GM20000 (cell line): ENCODE data around the gene ZDHHC5.
"Not testable (repeated sequence)": the region's sequence is repeated elsewhere in the genome, so short reads cannot be mapped to it uniquely, and the experiment has no call there.

Experiments used
- DNase-seq: peaks from one replicate; pipeline ENCODE4 v3.0.0; 2012; ENCODE audit warnings: low spot score
- TF ChIP-seq, protein P1 (sequence below): IDR thresholded peaks from 2 replicates; pipeline ENCODE4 v1.5.1; 2012; ENCODE audit warnings: mild to moderate bottlenecking, control low read depth; ENCODE audit errors: extremely low read depth, missing control alignments

ZDHHC5 gene

DNA sequence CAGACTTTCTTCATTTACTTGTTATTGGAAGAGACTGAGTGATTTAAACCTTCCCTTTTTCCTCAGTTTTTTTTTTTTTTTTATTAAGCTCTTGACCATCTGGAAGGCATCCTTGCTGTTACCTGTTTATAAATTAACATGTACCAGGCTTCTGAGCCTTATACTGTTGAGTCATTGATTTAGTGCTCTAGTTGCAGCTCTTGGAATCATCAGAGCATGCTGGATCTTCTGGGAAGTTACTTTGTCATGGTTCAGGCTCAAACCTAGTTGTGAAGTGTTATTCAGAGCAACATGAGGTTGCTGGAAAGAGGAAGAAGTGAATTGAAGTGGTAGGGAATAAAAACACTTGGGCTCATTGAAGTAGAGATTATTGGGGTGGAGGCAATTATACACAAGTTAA is 6.3 kb downstream of the ZDHHC5 start:
- TF ChIP-seq, protein P1, sequence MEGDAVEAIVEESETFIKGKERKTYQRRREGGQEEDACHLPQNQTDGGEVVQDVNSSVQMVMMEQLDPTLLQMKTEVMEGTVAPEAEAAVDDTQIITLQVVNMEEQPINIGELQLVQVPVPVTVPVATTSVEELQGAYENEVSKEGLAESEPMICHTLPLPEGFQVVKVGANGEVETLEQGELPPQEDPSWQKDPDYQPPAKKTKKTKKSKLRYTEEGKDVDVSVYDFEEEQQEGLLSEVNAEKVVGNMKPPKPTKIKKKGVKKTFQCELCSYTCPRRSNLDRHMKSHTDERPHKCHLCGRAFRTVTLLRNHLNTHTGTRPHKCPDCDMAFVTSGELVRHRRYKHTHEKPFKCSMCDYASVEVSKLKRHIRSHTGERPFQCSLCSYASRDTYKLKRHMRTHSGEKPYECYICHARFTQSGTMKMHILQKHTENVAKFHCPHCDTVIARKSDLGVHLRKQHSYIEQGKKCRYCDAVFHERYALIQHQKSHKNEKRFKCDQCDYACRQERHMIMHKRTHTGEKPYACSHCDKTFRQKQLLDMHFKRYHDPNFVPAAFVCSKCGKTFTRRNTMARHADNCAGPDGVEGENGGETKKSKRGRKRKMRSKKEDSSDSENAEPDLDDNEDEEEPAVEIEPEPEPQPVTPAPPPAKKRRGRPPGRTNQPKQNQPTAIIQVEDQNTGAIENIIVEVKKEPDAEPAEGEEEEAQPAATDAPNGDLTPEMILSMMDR, result no peak

DNA sequence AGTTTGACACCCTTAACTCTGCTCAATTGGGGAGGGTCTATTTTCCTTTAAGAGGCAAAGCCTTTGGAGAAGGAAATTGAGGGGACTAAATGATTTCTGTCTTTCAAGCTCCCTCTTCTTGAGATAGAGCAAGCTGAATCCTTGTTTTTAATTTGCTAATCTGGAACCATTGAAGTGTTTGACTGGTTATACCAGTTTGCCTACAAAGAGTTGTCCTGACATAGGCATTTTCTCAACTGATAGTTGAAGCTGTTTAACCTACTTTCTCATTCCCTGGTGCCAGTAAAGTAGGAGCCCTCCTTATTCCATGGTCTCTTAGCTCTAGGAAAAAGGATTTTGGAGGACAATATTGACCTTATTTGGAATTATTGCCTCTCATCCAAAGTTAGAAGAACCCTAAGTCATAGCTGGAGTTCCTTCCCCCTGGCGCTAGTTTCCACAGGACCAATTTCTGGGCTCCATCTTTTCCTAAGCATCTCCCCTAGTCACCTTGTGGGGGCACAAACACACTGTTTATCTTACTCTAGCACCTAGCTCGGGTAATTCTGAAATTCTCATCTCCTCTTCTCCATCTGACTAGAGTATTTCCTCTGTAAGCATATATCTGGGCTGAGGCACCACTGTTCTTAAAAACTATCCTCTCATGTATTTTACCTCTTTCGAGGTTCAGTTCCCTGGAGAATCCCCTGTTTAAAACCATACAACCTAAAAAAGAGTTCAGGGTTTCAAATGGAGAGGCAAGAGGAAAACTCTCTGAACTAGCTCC is 7.4 kb downstream of the ZDHHC5 start:
- no peak for DNase-seq
- TF ChIP-seq, protein P1, result no peak

More for the DNA sequence above, 6.3 kb downstream of the ZDHHC5 start:
- DNase-seq, result no peak

DNA sequence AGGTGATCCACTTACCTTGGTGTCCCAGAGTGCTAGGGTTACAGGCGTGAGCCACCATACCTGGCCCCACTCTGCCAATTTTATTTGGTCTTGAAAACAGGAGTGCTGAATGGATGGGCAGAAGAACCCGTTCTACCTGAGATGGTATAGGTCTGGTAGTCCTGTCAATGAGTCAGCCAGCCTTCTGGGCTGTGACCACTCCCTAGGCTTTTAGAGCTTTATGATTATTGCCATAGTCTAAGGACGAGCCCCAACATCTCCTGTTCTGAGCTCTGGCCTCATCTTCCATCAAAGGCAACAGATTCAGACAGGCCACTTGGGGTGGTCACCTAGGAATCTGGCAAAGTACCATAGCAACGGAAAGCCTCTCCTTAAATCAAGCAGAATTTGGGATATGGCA is 11.5 kb downstream of the ZDHHC5 start:
- TF ChIP-seq, protein P1, result no peak
- DNase-seq, result no peak

DNA sequence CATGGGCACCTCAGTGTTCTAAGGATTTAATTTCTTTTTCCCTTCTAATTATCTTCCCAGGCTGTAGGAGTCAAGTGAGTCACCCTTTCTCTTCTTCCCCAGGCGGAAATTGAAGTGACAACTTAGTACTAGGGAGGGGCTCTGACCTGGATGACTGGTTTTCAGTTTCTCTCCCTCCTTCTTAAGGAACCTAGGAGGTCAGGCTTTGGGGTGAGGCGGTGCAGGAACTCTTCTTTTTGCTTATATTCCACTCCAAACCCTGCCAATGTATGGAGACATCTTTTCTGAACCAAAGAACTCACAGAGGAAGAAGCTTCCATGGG is 12.6 kb downstream of the ZDHHC5 start:
- TF ChIP-seq, protein P1, result no peak
- no peak for DNase-seq

DNA sequence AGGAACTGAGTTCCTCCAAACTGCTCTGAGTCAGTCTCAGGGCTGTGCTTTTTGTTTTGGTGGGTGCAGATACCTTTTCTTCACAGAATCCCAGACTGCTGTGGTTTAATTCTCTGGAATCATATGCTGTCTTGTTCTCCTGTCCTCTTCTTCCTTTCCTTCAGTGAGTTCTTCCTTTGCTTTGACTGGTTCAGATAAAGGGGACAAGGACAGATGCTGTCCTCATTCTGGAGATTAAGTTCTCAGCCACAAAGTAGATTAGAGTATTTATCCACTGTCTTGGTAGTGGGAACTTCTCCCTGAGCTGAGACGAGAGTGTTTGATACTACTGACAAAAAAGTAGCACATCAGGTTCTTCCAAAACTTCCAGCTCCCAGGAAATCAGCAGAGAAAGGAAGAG is 13.3 kb downstream of the ZDHHC5 start:
- no peak for DNase-seq
- TF ChIP-seq, protein P1, result no peak

DNA sequence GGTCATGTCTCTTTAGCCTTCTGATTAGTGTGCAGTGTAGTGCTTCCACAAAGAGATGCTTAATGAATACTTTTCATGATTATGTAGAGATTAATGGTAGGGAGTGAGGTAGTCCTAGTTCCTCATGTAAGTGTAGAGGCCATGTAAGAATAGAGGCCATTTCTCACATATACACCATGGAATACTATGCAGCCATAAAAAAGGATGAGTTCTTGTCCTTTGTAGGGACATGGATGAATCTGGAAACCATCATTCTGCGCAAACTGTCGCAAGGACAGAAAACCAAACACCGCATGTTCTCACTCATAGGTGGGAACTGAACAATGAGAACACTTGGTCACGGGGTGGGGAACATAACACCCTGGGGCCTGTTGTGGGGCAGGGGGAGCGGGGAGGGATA is 22.6 kb downstream of the ZDHHC5 start:
- not testable (repeated sequence) for DNase-seq

DNA sequence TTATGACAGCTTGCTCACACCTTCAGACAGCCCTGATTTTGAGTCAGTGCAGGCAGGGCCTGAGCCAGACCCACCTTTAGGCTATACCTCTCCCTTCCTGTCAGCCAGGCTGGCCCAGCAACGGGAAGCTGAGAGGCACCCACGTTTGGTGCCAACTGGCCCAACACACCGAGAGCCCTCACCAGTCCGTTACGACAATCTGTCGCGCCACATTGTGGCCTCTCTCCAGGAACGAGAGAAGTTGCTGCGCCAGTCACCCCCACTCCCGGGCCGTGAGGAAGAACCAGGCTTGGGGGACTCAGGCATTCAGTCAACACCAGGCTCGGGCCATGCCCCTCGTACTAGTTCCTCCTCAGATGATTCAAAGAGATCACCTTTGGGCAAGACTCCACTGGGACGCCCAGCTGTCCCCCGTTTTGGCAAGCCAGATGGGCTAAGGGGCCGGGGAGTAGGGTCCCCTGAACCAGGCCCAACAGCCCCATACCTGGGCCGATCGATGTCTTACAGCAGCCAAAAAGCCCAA is 31.0 kb downstream of the ZDHHC5 start:
- TF ChIP-seq, protein P1, result no peak
- no peak for DNase-seq

DNA sequence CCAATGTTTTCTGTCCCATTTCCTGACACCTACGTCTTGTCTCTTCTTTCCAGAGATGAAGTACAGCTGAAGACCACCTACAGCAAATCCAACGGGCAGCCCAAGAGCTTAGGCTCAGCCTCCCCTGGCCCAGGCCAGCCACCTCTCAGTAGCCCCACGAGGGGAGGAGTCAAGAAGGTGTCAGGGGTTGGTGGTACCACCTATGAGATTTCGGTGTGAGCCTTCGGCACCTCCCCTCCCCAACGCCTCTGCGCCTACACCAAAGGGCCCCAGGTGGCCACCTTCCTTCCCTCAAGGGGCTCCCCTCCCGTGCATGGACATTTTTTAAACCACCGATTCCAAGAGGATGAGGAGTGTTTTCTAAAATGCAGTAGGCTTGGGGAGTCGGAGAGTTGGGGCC is 31.9 kb downstream of the ZDHHC5 start:
- TF ChIP-seq, protein P1, result no peak

More for the DNA sequence above, 31.9 kb downstream of the ZDHHC5 start:
- DNase-seq, result no peak
